H1 (cell line): ENCODE measurements around the gene PDE4B. TPM values are rescaled to one million over a fixed set of nuclear protein-coding genes. Genes with fewer than 3 reads are reported as not detected.
"Not testable (repeated sequence)": the region's sequence is repeated elsewhere in the genome, so short reads cannot be mapped to it uniquely, and the experiment has no call there.

ENCODE experiments used
- CTCF ChIA-PET: fragments of 300-600 bp; sonication (Branson Sonifier 250); formaldehyde crosslinking; loops from one replicate; lab custom pipeline; 2021; ENCODE audit not compliant: partially characterized antibody; lab: Charles Lee
- POLR2A ChIA-PET: fragments of 300-600 bp; sonication (Branson Sonifier 250); formaldehyde crosslinking; loops from one replicate; lab custom pipeline; 2021; ENCODE audit warnings: inconsistent platforms; ENCODE audit not compliant: partially characterized antibody; lab: Charles Lee
- DNase-seq, 2 experiments: peaks; one replicate each; pipeline versions ENCODE4 v3.0.0 to v3.0.0-alpha.2; 2010 to 2022; ENCODE audit warnings: low spot score in 2 of 2, low read depth in 1 of 2, mixed read lengths in 1 of 2
- FAIRE-seq: peaks from 2 replicates; lab custom pipeline; 2011; peaks lifted over from hg19 to GRCh38; lab: Jason Lieb, UNC
- H2AFZ ChIP-seq: 2 replicates; pipeline ENCODE4 v1.8.1; 2012; ENCODE audit warnings: low read length, inconsistent platforms
- H2AK5ac ChIP-seq: 2 replicates; pipeline ENCODE4 v1.6.1; 2013; ENCODE audit warnings: low read depth, low read length
- H2BK120ac ChIP-seq: replicated peaks from 2 replicates; pipeline ENCODE3; 2013; ENCODE audit warnings: low read depth, low read length, inconsistent platforms
- H2BK12ac ChIP-seq: 2 replicates; pipeline ENCODE4 v1.6.1; 2013; ENCODE audit warnings: low read depth, low read length
- H2BK15ac ChIP-seq: 2 replicates; pipeline ENCODE4 v1.6.1; 2013; ENCODE audit warnings: low read length
- H2BK20ac ChIP-seq: 2 replicates; pipeline ENCODE4 v1.6.1; 2013; ENCODE audit warnings: low read length
- H2BK5ac ChIP-seq: 2 replicates; pipeline ENCODE4 v1.6.1; 2013; ENCODE audit warnings: low read depth, low read length
- H3K14ac ChIP-seq: 2 replicates; pipeline ENCODE4 v1.6.1; 2013; ENCODE audit warnings: inconsistent platforms; ENCODE audit not compliant: insufficient read length
- H3K18ac ChIP-seq: 2 replicates; pipeline ENCODE4 v1.6.1; 2013; ENCODE audit warnings: low read length; ENCODE audit errors: extremely low read depth
- H3K23ac ChIP-seq: 2 replicates; pipeline ENCODE4 v1.6.1; 2013; ENCODE audit warnings: inconsistent platforms; ENCODE audit not compliant: insufficient read length
- H3K23me2 ChIP-seq: 2 replicates; pipeline ENCODE4 v1.6.1; 2013; ENCODE audit warnings: low read depth, low read length
- H3K27ac ChIP-seq: 2 replicates; pipeline ENCODE4 v1.6.1; 2011; ENCODE audit warnings: low read depth, low read length, inconsistent platforms
- H3K27me3 ChIP-seq, 4 experiments: replicated peaks in 1 of 4; 1 replicate in 1 of 4; 2 replicates in 3 of 4; pipeline versions ENCODE4 v1.6.1 to v1.8.1; 2011 to 2013; ENCODE audit warnings: low read length in 3 of 4, mild to moderate bottlenecking in 3 of 4, inconsistent platforms in 2 of 4, mixed read lengths in 2 of 4, moderate library complexity in 1 of 4; ENCODE audit not compliant: control insufficient read depth in 3 of 4, insufficient read depth in 3 of 4; ENCODE audit errors: extremely low read depth in 1 of 4
- H3K36me3 ChIP-seq, 4 experiments: 2 replicates each; pipeline versions ENCODE4 v1.6.1 to v1.8.1; 2011 to 2013; ENCODE audit warnings: mild to moderate bottlenecking in 4 of 4, low read length in 3 of 4, moderate library complexity in 2 of 4, control low read depth in 1 of 4, inconsistent platforms in 1 of 4; ENCODE audit not compliant: insufficient read depth in 4 of 4, control insufficient read depth in 2 of 4
- H3K4ac ChIP-seq: replicated peaks from 2 replicates; pipeline ENCODE3; 2013; ENCODE audit warnings: low read length, low read depth, mixed read lengths, inconsistent platforms; ENCODE audit not compliant: insufficient read length
- H3K4me1 ChIP-seq, 4 experiments: replicated peaks in 1 of 4; 1 replicate in 1 of 4; 2 replicates in 3 of 4; pipeline versions ENCODE4 v1.6.1 to v1.8.1; 2011 to 2013; ENCODE audit warnings: low read length in 3 of 4, inconsistent platforms in 2 of 4, mixed read lengths in 1 of 4; ENCODE audit not compliant: insufficient read depth in 4 of 4, control insufficient read depth in 3 of 4
- H3K4me2 ChIP-seq, 2 experiments: 2 replicates each; pipeline versions ENCODE4 v1.6.1 to v1.8.1; 2011 to 2013; ENCODE audit warnings: low read depth in 2 of 2, low read length in 2 of 2, control low read depth in 1 of 2, inconsistent platforms in 1 of 2, mild to moderate bottlenecking in 1 of 2; ENCODE audit not compliant: insufficient read depth in 1 of 2
- H3K4me3 ChIP-seq, 4 experiments: fragments of 200-600, 300-600 bp in 1 of 4; sonication (generic), shearing (Covaris generic), sonication (Bioruptor Twin) in 1 of 4; 2 replicates each; pipeline versions ENCODE4 v1.5.1 to v1.8.1; 2011 to 2016; ENCODE audit warnings: low read length in 4 of 4, low read depth in 3 of 4, control low read depth in 2 of 4, inconsistent platforms in 2 of 4, mild to moderate bottlenecking in 2 of 4, mixed read lengths in 1 of 4, moderate library complexity in 1 of 4; ENCODE audit not compliant: insufficient read depth in 2 of 4; ENCODE audit errors: extremely low read depth in 1 of 4
- H3K56ac ChIP-seq: replicated peaks from 2 replicates; pipeline ENCODE3; 2013; ENCODE audit warnings: low read depth, mild to moderate bottlenecking, mixed read lengths, low read length, inconsistent platforms; ENCODE audit not compliant: insufficient read length
- H3K79me1 ChIP-seq: 2 replicates; pipeline ENCODE4 v1.6.1; 2013; ENCODE audit warnings: low read depth, low read length, control low read depth
- H3K79me2 ChIP-seq, 2 experiments: 2 replicates each; pipeline versions ENCODE4 v1.6.1 to v1.8.1; 2012 to 2013; ENCODE audit warnings: low read length in 2 of 2, mild to moderate bottlenecking in 2 of 2, inconsistent platforms in 1 of 2; ENCODE audit not compliant: insufficient read depth in 2 of 2, control insufficient read depth in 1 of 2
- H3K9ac ChIP-seq, 4 experiments: replicated peaks in 1 of 4; 1 replicate in 1 of 4; 2 replicates in 3 of 4; pipeline versions ENCODE4 v1.6.1 to v1.8.1; 2011 to 2013; ENCODE audit warnings: low read depth in 3 of 4, low read length in 3 of 4, control low read depth in 2 of 4, mild to moderate bottlenecking in 2 of 4, moderate library complexity in 2 of 4, inconsistent platforms in 1 of 4; ENCODE audit errors: extremely low read depth in 1 of 4
- H3K9me3 ChIP-seq, 2 experiments: 2 replicates each; pipeline versions ENCODE4 v1.6.1 to v1.8.1; 2012 to 2013; ENCODE audit warnings: mild to moderate bottlenecking in 2 of 2, moderate library complexity in 2 of 2, control low read depth in 1 of 2, inconsistent platforms in 1 of 2, low read depth in 1 of 2, low read length in 1 of 2, mixed read lengths in 1 of 2; ENCODE audit not compliant: insufficient read depth in 2 of 2
- H4K20me1 ChIP-seq, 2 experiments: replicated peaks in 1 of 2; 2 replicates each; pipeline versions ENCODE3 to v1.8.1; 2011 to 2013; ENCODE audit warnings: inconsistent platforms in 2 of 2, low read length in 2 of 2, mild to moderate bottlenecking in 1 of 2; ENCODE audit not compliant: insufficient read depth in 2 of 2, control insufficient read depth in 1 of 2
- H4K5ac ChIP-seq: 2 replicates; pipeline ENCODE4 v1.6.1; 2013; ENCODE audit warnings: low read length, low read depth, mixed read lengths, inconsistent platforms; ENCODE audit not compliant: insufficient read length
- H4K8ac ChIP-seq: 2 replicates; pipeline ENCODE4 v1.8.0; 2013; ENCODE audit warnings: mild to moderate bottlenecking, moderate library complexity, low read length, inconsistent platforms; ENCODE audit not compliant: insufficient read depth; ENCODE audit errors: extremely low read depth
- H4K91ac ChIP-seq: replicated peaks from 2 replicates; pipeline ENCODE3; 2013; ENCODE audit warnings: low read length, mixed read lengths, inconsistent platforms; ENCODE audit not compliant: insufficient read length
- WGBS, 2 experiments: shearing (Covaris generic) in 1 of 2; methylation state at CpG; one replicate each; pipeline versions ENCODE4 v1.1.6 to v1.1.7; 2013 to 2015; ENCODE audit warnings: low lambda C conversion rate in 2 of 2, mixed read lengths in 2 of 2, inconsistent platforms in 1 of 2, low coverage in 1 of 2, missing lambda C conversion rate in 1 of 2; ENCODE audit not compliant: insufficient replicate concordance in 2 of 2, insufficient coverage in 1 of 2, insufficient read length in 1 of 2; ENCODE audit errors: extremely low coverage in 1 of 2, missing lambda C conversion rate in 1 of 2; 5-methylcytosine and 5-hydroxymethylcytosine counted together
- polyA plus RNA-seq, 7 experiments: library from polyadenylated mRNA; depleted of rRNA in 3 of 7; stranded (reverse) in 5 of 7; unstranded in 2 of 7; fragments of >200 nt in 5 of 7; fragments of 200-250 nt in 2 of 7; gene quantifications; 1 replicate in 5 of 7; 2 replicates in 1 of 7; 4 replicates in 1 of 7; pipeline versions ENCODE4 v1.2.1 to v1.2.3, GENCODE V29; 2011 to 2013; ENCODE audit warnings: missing spikeins in 2 of 7, mixed read lengths in 2 of 7
- total RNA-seq: library from RNA; stranded (reverse); fragmentation: NEBNext Ultra II Directional; extraction: Animal tissue kit (Norgen Biotek cat#: 25700); gene quantifications from 2 replicates; pipeline ENCODE4 v1.2.1, GENCODE V29; 2021

PDE4B gene
- total and polyA plus RNA-seq, 2 of the 8 experiments (the other 6 are each of a cell fraction or from before 2014, with no cell fraction given) = 5.0 to 15.1 TPM

- H3K4ac ChIP-seq, H3K56ac ChIP-seq, H3K4me2 ChIP-seq, H2AFZ ChIP-seq, H4K8ac ChIP-seq, H3K23ac ChIP-seq, H3K23me2 ChIP-seq, H2BK20ac ChIP-seq, POLR2A ChIA-PET, H2AK5ac ChIP-seq, DNase-seq, H4K20me1 ChIP-seq, FAIRE-seq, H4K5ac ChIP-seq, H2BK12ac ChIP-seq, H3K79me1 ChIP-seq, H3K14ac ChIP-seq, H3K4me3 ChIP-seq, H3K36me3 ChIP-seq, H3K9ac ChIP-seq, H2BK120ac ChIP-seq, H2BK5ac ChIP-seq, H4K91ac ChIP-seq, H3K27me3 ChIP-seq, H3K79me2 ChIP-seq, H3K4me1 ChIP-seq, H2BK15ac ChIP-seq, H3K27ac ChIP-seq, H3K18ac ChIP-seq: not testable (repeated sequence)
- H3K9me3 ChIP-seq = peaks cover 13 to 18% of the 10 kb centered on the region in 2 experiments
- CTCF ChIA-PET = interaction anchor here (1.1 kb wide), 1 partner anchor 16 kb away, joined by 3 read pairs; no protein-coding TSS in a partner anchor
- 98% methylated on average over 3 of the region's 3 CpGs; no CpG with 5 or more reads in 1 of the 2 experiments for WGBS, 2 experiments
Measured at GRCh38 chr1:66420171-66420570, 627.5 kb downstream of the PDE4B start.

- H3K27ac ChIP-seq, H3K36me3 ChIP-seq, DNase-seq, POLR2A ChIA-PET, H2BK15ac ChIP-seq, H4K8ac ChIP-seq, H3K4ac ChIP-seq, H2AK5ac ChIP-seq, H2BK120ac ChIP-seq, H2BK20ac ChIP-seq, H2BK5ac ChIP-seq, H3K9ac ChIP-seq, H3K23ac ChIP-seq, H3K79me2 ChIP-seq, H2BK12ac ChIP-seq, H3K27me3 ChIP-seq, H3K4me3 ChIP-seq, H3K23me2 ChIP-seq, H3K18ac ChIP-seq, FAIRE-seq, H4K5ac ChIP-seq, H3K56ac ChIP-seq, H4K91ac ChIP-seq, H3K4me1 ChIP-seq, CTCF ChIA-PET, H4K20me1 ChIP-seq, H2AFZ ChIP-seq, H3K79me1 ChIP-seq, H3K4me2 ChIP-seq, H3K14ac ChIP-seq: not testable (repeated sequence)
- peaks cover 13 to 18% of the 10 kb centered on the region in 2 experiments for H3K9me3 ChIP-seq
- 89% methylated on average over 2 of the region's 2 CpGs; no CpG with 5 or more reads in 1 of the 2 experiments for WGBS, 2 experiments
Measured at GRCh38 chr1:66420906-66421305, 628.2 kb downstream of the PDE4B start.
